ENCODE results near the gene COX19.
A peak's percentile ranks its signal among the peaks of the same experiment; 100 is the strongest.

Gene COX19

GRCh38 chr7:979151-979550 is 3.8 kb upstream of the COX19 start:
- no peak for DNase-seq (ENCODE audit: extremely low read depth, low read depth)
- H3K4me3 ChIP-seq (replicated peaks; ENCODE audit: low read depth, low read length), result no peak overlapping the region
- TF ChIP-seq CTCF (IDR thresholded peaks at IDR 0.05; ENCODE audit: low read depth, low read length, missing control alignments), result no peak

GRCh38 chr7:978416-979091 is 3.2 kb upstream of the COX19 start:
- no peak for TF ChIP-seq CTCF (IDR thresholded peaks at IDR 0.05; ENCODE audit: low read depth, low read length, missing control alignments)
- no peak for DNase-seq (ENCODE audit: extremely low read depth, low read depth)
- H3K4me3 ChIP-seq (replicated peaks; ENCODE audit: low read depth, low read length), result no peak overlapping the region

GRCh38 chr7:978049-978346 is 2.6 kb upstream of the COX19 start:
- H3K4me3 ChIP-seq (replicated peaks; ENCODE audit: low read depth, low read length), result no peak overlapping the region
- no peak for TF ChIP-seq CTCF (IDR thresholded peaks at IDR 0.05; ENCODE audit: low read depth, low read length, missing control alignments)
- no peak for DNase-seq (ENCODE audit: extremely low read depth, low read depth)

- no peak overlapping the region for H3K4me3 ChIP-seq (replicated peaks; ENCODE audit: low read depth, low read length)
- no peak for TF ChIP-seq CTCF (IDR thresholded peaks at IDR 0.05; ENCODE audit: low read depth, low read length, missing control alignments)
- no peak for DNase-seq (ENCODE audit: extremely low read depth, low read depth)
Measured at GRCh38 chr7:977326-978048, 2.1 kb upstream of the COX19 start.

GRCh38 chr7:976901-977325 is 1.6 kb upstream of the COX19 start:
- no peak for TF ChIP-seq CTCF (IDR thresholded peaks at IDR 0.05; ENCODE audit: low read depth, low read length, missing control alignments)
- DNase-seq (ENCODE audit: extremely low read depth, low read depth), result no peak
- H3K4me3 ChIP-seq (replicated peaks; ENCODE audit: low read depth, low read length), result no peak overlapping the region

GRCh38 chr7:975702-976473 is 539 bp upstream of the COX19 start:
- no peak for TF ChIP-seq CTCF (IDR thresholded peaks at IDR 0.05; ENCODE audit: low read depth, low read length, missing control alignments)
- H3K4me3 ChIP-seq (replicated peaks; ENCODE audit: low read depth, low read length), result peak overlapping the region; percentile 94
- DNase-seq (ENCODE audit: extremely low read depth, low read depth), result no peak

Data from HFF-Myc (cell line).